Sigmoid colon (tissue), 4 donors: Measurements from ENCODE around the gene NELFE.

Source experiments
- CTCF ChIP-seq, 4 experiments: fragments of 450-650 bp in 3 of 4; fragments of 200-600 bp in 1 of 4; IDR thresholded peaks; one replicate each; pipeline ENCODE4 v1.5.1; 2016 to 2019; ENCODE audit warnings: antibody characterized with exemption in 4 of 4, mild to moderate bottlenecking in 3 of 4, moderate library complexity in 2 of 4
- POLR2AphosphoS5 ChIP-seq, 4 donors: sonication (generic); formaldehyde crosslinking; IDR thresholded peaks; one replicate each; pipeline ENCODE4 v1.6.1; 2017; ENCODE audit warnings: antibody characterized with exemption in 4 of 4

- TF ChIP-seq CTCF (IDR thresholded peaks at IDR 0.05): no peak
- TF ChIP-seq POLR2AphosphoS5 (IDR thresholded peaks at IDR 0.05): no peak
Measured at GRCh38 chr6:31966506-31966905, 7.7 kb upstream of the NELFE start.
